ENCODE measurements around the gene CEP112.
"Not testable (repeated sequence)": the region's sequence is repeated elsewhere in the genome, so short reads cannot be mapped to it uniquely, and the experiment has no call there.

The CEP112 gene

GRCh38 chr17:65811043-65811442 lies 380.9 kb downstream of the CEP112 start:
- no peak for DNase-seq

- DNase-seq: no peak
Observed at GRCh38 chr17:65809366-65809765, 382.6 kb downstream of the CEP112 start.

GRCh38 chr17:65808566-65808965 lies 383.4 kb downstream of the CEP112 start:
- DNase-seq: not testable (repeated sequence)

GRCh38 chr17:65807361-65807760 lies 384.6 kb downstream of the CEP112 start:
- no peak for DNase-seq

- no peak for DNase-seq
Observed at GRCh38 chr17:65801513-65801912, 390.4 kb downstream of the CEP112 start.

GRCh38 chr17:65800655-65801054 lies 391.3 kb downstream of the CEP112 start:
- no peak for DNase-seq

- DNase-seq: no peak
Observed at GRCh38 chr17:65799869-65800268, 392.1 kb downstream of the CEP112 start.

- no peak for DNase-seq
Observed at GRCh38 chr17:65799454-65799853, 392.5 kb downstream of the CEP112 start.

- no peak for DNase-seq
Observed at GRCh38 chr17:65797809-65798208, 394.1 kb downstream of the CEP112 start.

GRCh38 chr17:65797101-65797500 lies 394.8 kb downstream of the CEP112 start:
- DNase-seq: no peak

GRCh38 chr17:65794572-65794971 lies 397.4 kb downstream of the CEP112 start:
- peak; percentile 8 for DNase-seq

- DNase-seq: no peak
Observed at GRCh38 chr17:65790241-65790640, 401.7 kb downstream of the CEP112 start.

- DNase-seq: no peak
Observed at GRCh38 chr17:65787503-65787902, 404.4 kb downstream of the CEP112 start.

- DNase-seq: no peak
Observed at GRCh38 chr17:65786479-65786878, 405.5 kb downstream of the CEP112 start.

GRCh38 chr17:65785109-65785508 lies 406.8 kb downstream of the CEP112 start:
- DNase-seq: no peak

- no peak for DNase-seq
Observed at GRCh38 chr17:65783845-65784334, 408.0 kb downstream of the CEP112 start.

- not testable (repeated sequence) for DNase-seq
Observed at GRCh38 chr17:65782104-65782706, 409.7 kb downstream of the CEP112 start.

GRCh38 chr17:65780111-65780510 lies 411.8 kb downstream of the CEP112 start:
- DNase-seq: no peak

GRCh38 chr17:65776890-65777289 lies 415.0 kb downstream of the CEP112 start:
- DNase-seq: no peak

GRCh38 chr17:65774787-65775186 lies 417.1 kb downstream of the CEP112 start:
- no peak for DNase-seq

- no peak for DNase-seq
Observed at GRCh38 chr17:65772989-65773388, 418.9 kb downstream of the CEP112 start.

- no peak for DNase-seq
Observed at GRCh38 chr17:65771704-65772103, 420.2 kb downstream of the CEP112 start.

- DNase-seq: no peak
Observed at GRCh38 chr17:65763786-65764185, 428.1 kb downstream of the CEP112 start.

GRCh38 chr17:65762973-65763372 lies 429.0 kb downstream of the CEP112 start:
- no peak for DNase-seq

- no peak for DNase-seq
Observed at GRCh38 chr17:65759532-65759931, 432.4 kb downstream of the CEP112 start.
